H1 (cell line): ENCODE measurements around the gene TSC2. TPM values are rescaled to one million over a fixed set of nuclear protein-coding genes. Genes with fewer than 3 reads are reported as not detected.

Source experiments
- CBX5 ChIP-seq: fragments of 300-800, 300-1000 bp; sonication (generic); IDR thresholded peaks from 2 replicates; pipeline ENCODE4 v1.7.1; 2016; ENCODE audit warnings: antibody characterized with exemption, low read length, low read depth
- E2F6 ChIP-seq: IDR thresholded peaks from 2 replicates; pipeline ENCODE4 v1.6.1; 2012; ENCODE audit warnings: inconsistent platforms
- HDAC2 ChIP-seq, 2 experiments: fragments of 300-600 bp in 1 of 2; sonication (generic) in 1 of 2; IDR thresholded peaks; 2 replicates each; pipeline ENCODE4 v1.6.1; 2011 to 2012; ENCODE audit warnings: low read depth in 2 of 2, low read length in 2 of 2, mild to moderate bottlenecking in 2 of 2, moderate library complexity in 2 of 2, borderline replicate concordance in 1 of 2, inconsistent platforms in 1 of 2
- JUN ChIP-seq: IDR thresholded peaks from 2 replicates; pipeline ENCODE4 v1.6.1; 2011; ENCODE audit warnings: low read depth, mild to moderate bottlenecking, improper control_type of control experiment, low read length
- MAFK ChIP-seq: IDR thresholded peaks from 2 replicates; pipeline ENCODE4 v1.6.1; 2012; ENCODE audit warnings: low read depth, mild to moderate bottlenecking, improper control_type of control experiment, low read length
- SP2 ChIP-seq: IDR thresholded peaks from 2 replicates; pipeline ENCODE4 v1.6.1; 2012; ENCODE audit warnings: mild to moderate bottlenecking, low read length, inconsistent platforms
- SRF ChIP-seq: IDR thresholded peaks from 2 replicates; pipeline ENCODE4 v1.6.1; 2011; ENCODE audit warnings: mild to moderate bottlenecking, low read depth, low read length, moderate library complexity
- TCF12 ChIP-seq: IDR thresholded peaks from 2 replicates; pipeline ENCODE4 v1.6.1; 2011; ENCODE audit warnings: low read depth, mild to moderate bottlenecking, low read length
- polyA plus RNA-seq, 7 experiments: library from polyadenylated mRNA; depleted of rRNA in 3 of 7; stranded (reverse) in 5 of 7; unstranded in 2 of 7; fragments of >200 nt in 5 of 7; fragments of 200-250 nt in 2 of 7; gene quantifications; 1 replicate in 5 of 7; 2 replicates in 1 of 7; 4 replicates in 1 of 7; pipeline versions ENCODE4 v1.2.1 to v1.2.3, GENCODE V29; 2011 to 2013; ENCODE audit warnings: missing spikeins in 2 of 7, mixed read lengths in 2 of 7
- total RNA-seq: library from RNA; stranded (reverse); fragmentation: NEBNext Ultra II Directional; extraction: Animal tissue kit (Norgen Biotek cat#: 25700); gene quantifications from 2 replicates; pipeline ENCODE4 v1.2.1, GENCODE V29; 2021

Gene TSC2
- total and polyA plus RNA-seq, 2 of the 8 experiments (the other 6 are each of a cell fraction or from before 2014, with no cell fraction given), result 65.9 to 96.6 TPM

DNA sequence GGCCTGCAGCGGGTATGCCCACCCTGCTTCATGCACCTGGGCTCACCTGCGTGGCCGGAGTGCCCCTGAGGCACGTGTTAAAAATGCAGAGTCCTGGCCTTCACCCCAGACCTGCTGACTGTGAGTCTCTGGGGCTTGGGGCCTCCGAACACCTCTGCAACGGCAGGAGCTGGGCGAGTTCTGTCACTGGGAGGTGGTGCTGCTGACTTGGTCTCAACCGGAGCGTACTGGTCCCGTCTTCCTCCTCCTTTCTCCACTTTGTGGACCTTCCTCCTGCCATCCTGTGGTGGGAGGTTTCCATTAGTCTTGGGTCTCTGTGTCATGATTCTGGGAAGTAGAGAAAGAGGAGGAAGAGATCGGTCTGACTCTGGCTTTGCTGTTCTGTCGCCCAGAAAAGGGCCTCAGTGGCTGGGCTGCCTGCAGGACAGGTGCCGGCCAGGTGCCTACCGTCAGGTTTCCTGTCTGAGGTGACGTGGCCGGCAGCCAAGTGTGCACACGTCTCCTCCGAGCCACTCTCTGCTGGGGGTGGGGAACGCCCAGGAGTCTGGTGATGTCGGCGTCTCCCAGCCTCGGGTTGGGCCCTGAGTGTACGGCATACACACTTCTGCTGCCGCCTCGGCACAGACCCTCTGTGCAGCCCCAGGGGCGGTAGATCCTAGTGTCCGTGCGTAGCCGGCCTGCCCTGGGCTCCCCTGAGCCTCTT lies 6.9 kb downstream of the TSC2 start (continued):
- TF ChIP-seq MAFK (no peak), JUN (no peak), CBX5 (no peak), TCF12 (no peak), E2F6 (no peak), SRF (no peak), HDAC2 (IDR thresholded peaks at IDR 0.05; ENCODE audit: borderline replicate concordance in 1 of 2, low read depth in 2 of 2, low read length in 2 of 2) (no peak), SP2 (no peak)
